Neural cell (in vitro differentiated cells): ENCODE results near the gene TFAP2C. TPM values are rescaled to one million over a fixed set of nuclear protein-coding genes. Genes with fewer than 3 reads are reported as not detected.

Source experiments
- H2AFZ ChIP-seq: fragments of 200-600, 300-800 bp; sonication (generic), shearing (Covaris generic); 2 replicates; pipeline ENCODE4 v1.6.0; 2014; ENCODE audit warnings: low read depth, mild to moderate bottlenecking, antibody characterized with exemption, low read length, moderate library complexity
- H3F3A ChIP-seq: fragments of 200-600 bp; shearing (Covaris generic); 2 replicates; pipeline ENCODE4 v1.6.1; 2016; ENCODE audit warnings: mild to moderate bottlenecking, moderate library complexity, mixed read lengths, antibody characterized with exemption, low read length; ENCODE audit not compliant: insufficient read depth, poor library complexity, severe bottlenecking
- H3K27ac ChIP-seq: fragments of 200-600, 300-800 bp; sonication (generic), shearing (Covaris generic); 2 replicates; pipeline ENCODE4 v1.5.1; 2014; ENCODE audit warnings: mild to moderate bottlenecking, low read length, moderate library complexity
- H3K27me3 ChIP-seq: fragments of 300-800, 200-600 bp; sonication (generic), shearing (Covaris generic); 2 replicates; pipeline ENCODE4 v1.6.0; 2014; ENCODE audit warnings: mild to moderate bottlenecking, low read depth, low read length, moderate library complexity; ENCODE audit not compliant: insufficient read depth
- H3K36me3 ChIP-seq: fragments of 300-800, 200-600 bp; sonication (generic), shearing (Covaris generic); 2 replicates; pipeline ENCODE4 v1.5.1; 2014; ENCODE audit warnings: mild to moderate bottlenecking, antibody characterized with exemption, low read length, moderate library complexity; ENCODE audit not compliant: insufficient read depth
- H3K4me2 ChIP-seq: fragments of 300-800, 200-600 bp; sonication (generic), shearing (Covaris generic); 2 replicates; pipeline ENCODE4 v1.6.0; 2014; ENCODE audit warnings: mild to moderate bottlenecking, low read length
- H3K4me3 ChIP-seq: fragments of 300-800, 200-600 bp; sonication (generic), shearing (Covaris generic); 2 replicates; pipeline ENCODE4 v1.5.1; 2014; ENCODE audit warnings: mild to moderate bottlenecking, low read length, moderate library complexity
- H3K79me2 ChIP-seq: fragments of 200-600 bp; shearing (Covaris generic); replicated peaks from 2 replicates; pipeline ENCODE4 v1.6.0; 2014; ENCODE audit warnings: mild to moderate bottlenecking, low read length, moderate library complexity; ENCODE audit not compliant: insufficient read depth
- H3K9ac ChIP-seq: fragments of 300-800, 200-600 bp; sonication (generic), shearing (Covaris generic); 2 replicates; pipeline ENCODE4 v1.6.1; 2016; ENCODE audit warnings: mild to moderate bottlenecking, low read length, mixed read lengths
- H3K9me2 ChIP-seq: fragments of 200-600 bp; shearing (Covaris generic); 2 replicates; pipeline ENCODE4 v1.6.1; 2016; ENCODE audit warnings: mild to moderate bottlenecking, low read length, mixed read lengths; ENCODE audit not compliant: insufficient read depth
- H3K9me3 ChIP-seq: fragments of 200-600, 300-800 bp; sonication (generic), shearing (Covaris generic); 2 replicates; pipeline ENCODE4 v1.6.1; 2016; ENCODE audit warnings: mild to moderate bottlenecking, mixed run types, low read length, moderate library complexity, mixed read lengths
- H4K20me1 ChIP-seq: fragments of 200-600 bp; shearing (Covaris generic); 2 replicates; pipeline ENCODE4 v1.6.1; 2016; ENCODE audit warnings: mild to moderate bottlenecking, mixed run types; ENCODE audit not compliant: insufficient read depth
- CTCF ChIP-seq: fragments of 450-650 bp; IDR thresholded peaks from 2 replicates; pipeline ENCODE4 v1.5.1; 2014; ENCODE audit warnings: antibody characterized with exemption, mild to moderate bottlenecking, moderate library complexity; ENCODE audit not compliant: poor library complexity, severe bottlenecking
- EP300 ChIP-seq: fragments of 450-650 bp; conservative IDR thresholded peaks from 2 replicates; pipeline ENCODE4 v1.6.1; 2014; ENCODE audit warnings: antibody characterized with exemption, mild to moderate bottlenecking, moderate library complexity; ENCODE audit not compliant: poor library complexity, severe bottlenecking
- EZH2 ChIP-seq: fragments of 200-600, 300-800 bp; shearing (Covaris generic), sonication (generic); IDR thresholded peaks from 2 replicates; pipeline ENCODE4 v1.6.1; 2014; ENCODE audit warnings: antibody characterized with exemption, low read length, borderline replicate concordance, mild to moderate bottlenecking; ENCODE audit not compliant: insufficient read depth, poor library complexity, severe bottlenecking
- MXI1 ChIP-seq: fragments of 450-650 bp; conservative IDR thresholded peaks from 2 replicates; pipeline ENCODE4 v1.6.1; 2014; ENCODE audit warnings: antibody characterized with exemption, mild to moderate bottlenecking; ENCODE audit not compliant: poor library complexity, severe bottlenecking
- POLR2AphosphoS5 ChIP-seq: IDR thresholded peaks from 2 replicates; pipeline ENCODE4 v1.6.1; 2012
- RAD21 ChIP-seq: fragments of 450-650 bp; conservative IDR thresholded peaks from 2 replicates; pipeline ENCODE4 v1.6.1; 2014; ENCODE audit warnings: antibody characterized with exemption, mild to moderate bottlenecking, moderate library complexity
- REST ChIP-seq: IDR thresholded peaks from 2 replicates; pipeline ENCODE4 v1.6.1; 2012; ENCODE audit warnings: borderline replicate concordance
- SMC3 ChIP-seq: fragments of 450-650 bp; conservative IDR thresholded peaks from 2 replicates; pipeline ENCODE4 v1.6.1; 2014; ENCODE audit warnings: antibody characterized with exemption, mild to moderate bottlenecking, moderate library complexity; ENCODE audit not compliant: poor library complexity
- TAF1 ChIP-seq: IDR thresholded peaks from 2 replicates; pipeline ENCODE4 v1.6.1; 2012; ENCODE audit warnings: low read depth
- polyA plus RNA-seq: library from polyadenylated mRNA; depleted of rRNA; stranded (reverse); fragments of >200 nt; gene quantifications from 2 replicates; pipeline ENCODE4 v1.2.3, GENCODE V29; 2014

TFAP2C gene
- polyA plus RNA-seq, 1 donor from 2014 or later, result not detected

- H3K4me2 ChIP-seq, result no peak overlapping the region
Observed at GRCh38 chr20:56683077-56683865, 54.2 kb downstream of the TFAP2C start.

GRCh38 chr20:56685879-56686278 lies 56.8 kb downstream of the TFAP2C start:
- no peak overlapping the region for H3K27ac ChIP-seq
- TF ChIP-seq SMC3, result no peak
- TF ChIP-seq MXI1, result no peak
- no peak for TF ChIP-seq EP300
- no peak for TF ChIP-seq POLR2AphosphoS5
- no peak for TF ChIP-seq EZH2
- no peak for TF ChIP-seq TAF1
- no peak for TF ChIP-seq REST
- TF ChIP-seq RAD21, result no peak
- TF ChIP-seq CTCF, result no peak
- no peaks in the 10 kb centered on the region for H4K20me1 ChIP-seq
- H3K9me2 ChIP-seq, result no peaks in the 10 kb centered on the region
- no peaks in the 10 kb centered on the region for H3K9me3 ChIP-seq
- H2AFZ ChIP-seq, result no peak overlapping the region
- H3K9ac ChIP-seq, result no peak overlapping the region
- H3K4me2 ChIP-seq, result no peak overlapping the region
- H3K36me3 ChIP-seq, result no peaks in the 10 kb centered on the region
- H3F3A ChIP-seq, result no peaks in the 10 kb centered on the region
- no peak overlapping the region for H3K4me3 ChIP-seq
- no peaks in the 10 kb centered on the region for H3K27me3 ChIP-seq
- H3K79me2 ChIP-seq, result no peaks in the 10 kb centered on the region

More at GRCh38 chr20:56683077-56683865, 54.2 kb downstream of the TFAP2C start:
- Histone ChIP-seq H4K20me1 (no peaks in the 10 kb centered on the region), H2AFZ (no peak overlapping the region), H3K4me3 (no peak overlapping the region), H3K79me2 (no peaks in the 10 kb centered on the region), H3K27ac (no peak overlapping the region), H3K27me3 (no peaks in the 10 kb centered on the region), H3K9me3 (no peaks in the 10 kb centered on the region), H3K9me2 (no peaks in the 10 kb centered on the region), H3K36me3 (no peaks in the 10 kb centered on the region), H3F3A (no peaks in the 10 kb centered on the region), H3K9ac (no peak overlapping the region)
- TF ChIP-seq MXI1, result no peak
